WTC11 (cell line): ENCODE data around the gene PLXNA2. TPM values are rescaled to one million over a fixed set of nuclear protein-coding genes. Genes with fewer than 3 reads are reported as not detected.

Experiments
- ATAC-seq: fragments of 200-7000 bp; cut with Tn5 transposase; 2 replicates; pipeline ENCODE4 v1.10.0; 2021; ENCODE audit warnings: mild to moderate bottlenecking, moderate library complexity
- CTCF ChIA-PET: fragments of 300-600 bp; sonication (Branson Sonifier 250); formaldehyde crosslinking; loops from one replicate; lab custom pipeline; 2021; ENCODE audit warnings: antibody characterized with exemption; lab: Charles Lee
- POLR2A ChIA-PET: fragments of 350-600 bp; sonication (Branson Sonifier 250); formaldehyde crosslinking; loops from one replicate; lab custom pipeline; 2021; ENCODE audit warnings: antibody characterized with exemption; lab: Charles Lee
- DNase-seq: peaks from one replicate; pipeline ENCODE4 v3.0.0; 2021; ENCODE audit warnings: low spot score
- H3K27ac Mint-ChIP-seq: 2 replicates; pipeline ENCODE4 v1.8.0; 2021; ENCODE audit warnings: mixed read lengths
- H3K27me3 Mint-ChIP-seq: 2 replicates; pipeline ENCODE4 v1.8.0; 2021; ENCODE audit warnings: low read depth, mild to moderate bottlenecking, moderate library complexity, mixed read lengths
- H3K36me3 Mint-ChIP-seq: 2 replicates; pipeline ENCODE4 v1.8.0; 2021; ENCODE audit warnings: mixed read lengths
- H3K4me1 Mint-ChIP-seq: 2 replicates; pipeline ENCODE4 v1.8.0; 2022; ENCODE audit warnings: mixed read lengths
- H3K4me3 Mint-ChIP-seq: 2 replicates; pipeline ENCODE4 v1.8.0; 2021; ENCODE audit warnings: mild to moderate bottlenecking, moderate library complexity, mixed read lengths
- H3K9me3 Mint-ChIP-seq: 2 replicates; pipeline ENCODE4 v1.8.0; 2021; ENCODE audit warnings: mixed read lengths
- AR ChIP-seq: fragments of 250-450 bp; sonication (Bioruptor Pico); IDR thresholded peaks from 2 replicates; pipeline ENCODE4 v1.9.0; 2021; ENCODE audit warnings: mild to moderate bottlenecking
- CREM ChIP-seq: sonication (generic); formaldehyde crosslinking; IDR thresholded peaks from 2 replicates; pipeline ENCODE4 v1.8.1; 2022; ENCODE audit warnings: mild to moderate bottlenecking, missing genetic modification reagents, moderate library complexity
- ESRRA ChIP-seq: sonication (generic); formaldehyde crosslinking; IDR thresholded peaks from 2 replicates; pipeline ENCODE4 v1.8.1; 2022; ENCODE audit warnings: mild to moderate bottlenecking, missing genetic modification reagents, borderline replicate concordance
- ETV6 ChIP-seq: sonication (generic); formaldehyde crosslinking; IDR thresholded peaks from 2 replicates; pipeline ENCODE4 v1.8.1; 2022; ENCODE audit warnings: mild to moderate bottlenecking, missing genetic modification reagents
- FOXK1 ChIP-seq: sonication (generic); formaldehyde crosslinking; IDR thresholded peaks from 2 replicates; pipeline ENCODE4 v1.8.0; 2022; ENCODE audit warnings: mild to moderate bottlenecking, moderate library complexity, missing genetic modification reagents
- FOXP1 ChIP-seq: sonication (generic); formaldehyde crosslinking; IDR thresholded peaks from 2 replicates; pipeline ENCODE4 v1.8.0; 2022; ENCODE audit warnings: missing genetic modification reagents, mild to moderate bottlenecking, moderate library complexity, borderline replicate concordance
- HMGA2 ChIP-seq: fragments of 250-450 bp; sonication (Bioruptor Pico); IDR thresholded peaks from 2 replicates; pipeline ENCODE4 v1.4.0; 2021; ENCODE audit warnings: mild to moderate bottlenecking, moderate library complexity
- IRF1 ChIP-seq: sonication (generic); formaldehyde crosslinking; IDR thresholded peaks from 2 replicates; pipeline ENCODE4 v1.8.0; 2023; ENCODE audit warnings: missing genetic modification reagents
- NFATC4 ChIP-seq: fragments of 250-450 bp; sonication (Bioruptor Pico); IDR thresholded peaks from 2 replicates; pipeline ENCODE4 v1.9.0; 2021; ENCODE audit warnings: mild to moderate bottlenecking
- NR2C2 ChIP-seq: sonication (generic); formaldehyde crosslinking; IDR thresholded peaks from 2 replicates; pipeline ENCODE4 v1.8.0; 2022; ENCODE audit warnings: mild to moderate bottlenecking, missing genetic modification reagents
- OVOL2 ChIP-seq: fragments of 250-450 bp; sonication (Bioruptor Pico); IDR thresholded peaks from 2 replicates; pipeline ENCODE4 v1.9.0; 2021; ENCODE audit warnings: mild to moderate bottlenecking, borderline replicate concordance
- RELA ChIP-seq: sonication (generic); formaldehyde crosslinking; IDR thresholded peaks from 2 replicates; pipeline ENCODE4 v1.8.1; 2022; ENCODE audit warnings: missing genetic modification reagents, mild to moderate bottlenecking, borderline replicate concordance
- SOX15 ChIP-seq: fragments of 250-450 bp; sonication (Bioruptor Pico); IDR thresholded peaks from 2 replicates; pipeline ENCODE4 v1.9.0; 2021; ENCODE audit warnings: mild to moderate bottlenecking
- TEAD4 ChIP-seq: sonication (generic); formaldehyde crosslinking; IDR thresholded peaks from 2 replicates; pipeline ENCODE4 v1.8.0; 2022; ENCODE audit warnings: mild to moderate bottlenecking, missing genetic modification reagents
- USF1 ChIP-seq: sonication (generic); formaldehyde crosslinking; IDR thresholded peaks from 2 replicates; pipeline ENCODE4 v1.8.0; 2022; ENCODE audit warnings: mild to moderate bottlenecking, missing genetic modification reagents
- USF2 ChIP-seq: sonication (generic); formaldehyde crosslinking; IDR thresholded peaks from 2 replicates; pipeline ENCODE4 v1.8.1; 2023; ENCODE audit warnings: mild to moderate bottlenecking, missing genetic modification reagents, moderate library complexity
- ZBTB21 ChIP-seq: sonication (generic); formaldehyde crosslinking; IDR thresholded peaks from 2 replicates; pipeline ENCODE4 v1.8.1; 2023; ENCODE audit warnings: mild to moderate bottlenecking, missing genetic modification reagents, borderline replicate concordance
- ZNF232 ChIP-seq: sonication (generic); formaldehyde crosslinking; IDR thresholded peaks from 2 replicates; pipeline ENCODE4 v1.8.0; 2022; ENCODE audit warnings: mild to moderate bottlenecking, missing genetic modification reagents
- ZNF281 ChIP-seq: sonication (generic); formaldehyde crosslinking; IDR thresholded peaks from 2 replicates; pipeline ENCODE4 v1.8.0; 2023; ENCODE audit warnings: mild to moderate bottlenecking, missing genetic modification reagents
- ZNF425 ChIP-seq: fragments of 250-450 bp; sonication (Bioruptor Pico); conservative IDR thresholded peaks from 2 replicates; pipeline ENCODE4 v1.9.0; 2021; ENCODE audit warnings: mild to moderate bottlenecking
- ZSCAN18 ChIP-seq: fragments of 250-450 bp; sonication (Bioruptor Pico); IDR thresholded peaks from 2 replicates; pipeline ENCODE4 v2.1.2; 2022; ENCODE audit warnings: mild to moderate bottlenecking, moderate library complexity
- total RNA-seq: library from RNA; stranded (reverse); gene quantifications from 3 replicates; pipeline ENCODE4 v1.2.3, GENCODE V29; 2021

Gene PLXNA2
- total RNA-seq, 1 experiment from 2014 or later, result 4.2 TPM

GRCh38 chr1:208160259-208160819 is 83.8 kb downstream of the PLXNA2 start:
- TF ChIP-seq OVOL2 (CRISPR knock-in tag) (no peak), RELA (CRISPR knock-in tag) (no peak), NR2C2 (no peak), ESRRA (CRISPR knock-in tag) (no peak), FOXK1 (CRISPR knock-in tag) (no peak), AR (CRISPR knock-in tag) (no peak), ZNF281 (CRISPR knock-in tag) (no peak), FOXP1 (CRISPR knock-in tag) (no peak), ZBTB21 (no peak), ZSCAN18 (CRISPR knock-in tag) (no peak), ZNF232 (CRISPR knock-in tag) (no peak)
- Mint-ChIP-seq H3K4me1 (peaks cover 48% of the 10 kb centered on the region), H3K36me3 (no peaks in the 10 kb centered on the region), H3K27me3 (no peaks in the 10 kb centered on the region; the same call in 1 of the 2 replicates), H3K9me3 (no peaks in the 10 kb centered on the region), H3K4me3 (no peak overlapping the region), H3K27ac (no peak overlapping the region)
- ChIA-PET POLR2A (no interaction called here), CTCF (interaction anchor here (0.7 to 6.1 kb wide), 4 partner anchors 16 to 139 kb away, joined by 3 to 42 read pairs (median 3); no protein-coding TSS in a partner anchor)
- ATAC-seq, result no peak
- DNase-seq, result no peak

GRCh38 chr1:208159555-208160258 is 84.5 kb downstream of the PLXNA2 start:
- Mint-ChIP-seq H3K27me3 (no peaks in the 10 kb centered on the region; the same call in 1 of the 2 replicates), H3K9me3 (no peaks in the 10 kb centered on the region), H3K4me1 (peaks cover 51% of the 10 kb centered on the region), H3K27ac (no peak overlapping the region), H3K36me3 (no peaks in the 10 kb centered on the region), H3K4me3 (no peak overlapping the region)
- peak; percentile 37 for ATAC-seq
- no peak for DNase-seq
- POLR2A ChIA-PET, result no interaction called here
- CTCF ChIA-PET, result interaction anchor here (0.6 to 6.1 kb wide), 5 partner anchors 17 to 492 kb away, joined by 3 to 42 read pairs (median 3); no protein-coding TSS in a partner anchor
- TF ChIP-seq CREM (CRISPR knock-in tag) (no peak), ZNF232 (CRISPR knock-in tag) (no peak), TEAD4 (CRISPR knock-in tag) (no peak), USF2 (CRISPR knock-in tag) (no peak), IRF1 (CRISPR knock-in tag) (no peak), SOX15 (CRISPR knock-in tag) (no peak), ZSCAN18 (CRISPR knock-in tag) (no peak), HMGA2 (no peak), ZNF425 (CRISPR knock-in tag) (no peak), USF1 (CRISPR knock-in tag) (no peak), NFATC4 (CRISPR knock-in tag) (no peak), ETV6 (CRISPR knock-in tag) (no peak)
